ES-I3 (cell line): ENCODE data around the gene STARD3.
"Not testable (repeated sequence)": the region's sequence is repeated elsewhere in the genome, so short reads cannot be mapped to it uniquely, and the experiment has no call there.

ENCODE experiments used
- H3K36me3 ChIP-seq: 2 replicates; pipeline ENCODE4 v1.6.1; 2013; ENCODE audit warnings: mild to moderate bottlenecking, low read length, control low read depth, moderate library complexity; ENCODE audit not compliant: insufficient read depth
- H3K4me1 ChIP-seq: 2 replicates; pipeline ENCODE4 v1.6.1; 2013; ENCODE audit warnings: mild to moderate bottlenecking, control low read depth, low read length; ENCODE audit not compliant: insufficient read depth
- H3K9ac ChIP-seq: 2 replicates; pipeline ENCODE4 v1.6.1; 2013; ENCODE audit warnings: low read depth, mild to moderate bottlenecking, low read length, moderate library complexity
- H3K9me3 ChIP-seq: 2 replicates; pipeline ENCODE4 v1.6.1; 2013; ENCODE audit warnings: mild to moderate bottlenecking, low read length, moderate library complexity; ENCODE audit not compliant: control insufficient read depth, insufficient read depth

STARD3 gene

DNA sequence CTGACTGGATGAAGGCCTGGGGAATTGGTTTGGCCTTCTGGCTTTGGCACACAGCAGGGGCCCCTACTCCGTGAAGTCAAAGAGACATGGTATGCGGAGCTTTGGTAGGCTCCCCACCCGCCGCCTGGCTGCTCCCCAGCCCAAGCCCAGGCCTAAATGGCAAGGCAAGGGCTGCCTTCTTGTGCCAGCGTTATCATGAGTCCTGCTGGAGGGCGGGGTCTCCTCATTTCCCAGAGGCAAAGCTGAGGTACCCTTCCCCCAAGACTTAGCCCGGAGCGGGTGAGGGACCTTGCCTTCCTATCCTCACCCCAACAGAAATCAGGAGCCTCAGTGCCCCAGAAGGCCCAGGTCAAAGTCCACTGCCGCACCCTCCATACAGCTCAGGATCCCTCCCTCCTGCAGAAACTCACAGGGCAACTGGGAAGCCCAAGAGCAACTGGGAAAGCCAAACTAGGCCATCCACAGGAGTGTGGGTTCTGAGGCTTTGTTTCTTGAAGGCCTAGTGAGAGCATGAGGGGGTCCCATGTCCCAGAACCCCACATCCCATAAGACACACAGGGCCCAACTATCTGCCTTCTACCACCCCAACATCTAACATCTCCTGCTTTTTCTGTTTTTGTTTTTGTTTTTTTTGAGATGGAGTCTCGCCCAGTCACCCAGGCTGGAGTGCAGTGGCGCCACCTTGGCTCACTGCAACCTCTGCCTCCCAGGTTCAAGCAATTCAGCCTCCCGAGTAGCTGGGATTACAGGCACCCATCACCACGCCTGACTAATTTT is 41.6 kb downstream of the STARD3 start:
- no peak overlapping the region for H3K9ac ChIP-seq
- H3K36me3 ChIP-seq, result no peaks in the 10 kb centered on the region
- no peaks in the 10 kb centered on the region; the same call in 1 of the 2 replicates for H3K4me1 ChIP-seq
- no peaks in the 10 kb centered on the region for H3K9me3 ChIP-seq

DNA sequence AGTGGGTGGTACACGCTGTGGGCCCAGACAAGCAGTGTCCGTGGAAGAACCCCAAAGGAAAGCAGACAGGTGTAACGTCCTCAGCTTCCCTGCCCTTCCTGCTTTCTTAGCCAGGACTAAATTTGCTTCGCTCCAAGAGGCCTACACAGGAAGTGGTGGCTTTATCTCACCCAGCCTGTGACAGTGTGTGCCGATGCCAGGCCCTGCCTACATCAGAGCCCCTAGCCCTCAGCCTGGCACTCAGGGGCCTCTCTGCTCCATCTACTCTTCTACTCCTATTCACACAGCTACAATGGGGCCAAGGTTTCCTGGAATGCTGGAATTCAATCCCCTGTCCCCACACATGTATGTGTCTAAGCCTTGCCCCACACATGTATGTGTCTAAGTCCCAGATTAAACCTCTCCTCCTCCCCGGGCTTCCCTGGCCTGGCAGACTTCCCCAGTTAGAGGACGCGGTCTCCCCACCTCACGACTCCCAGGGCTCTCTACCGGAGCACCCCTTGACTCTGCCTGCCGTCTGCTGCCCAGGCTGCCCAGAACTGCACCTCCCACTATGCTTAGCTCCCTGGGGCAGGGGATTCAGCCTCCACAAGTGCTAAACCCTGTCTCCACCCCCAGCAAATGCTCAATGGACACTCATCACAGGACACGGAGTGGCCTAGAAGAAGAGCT is 42.7 kb downstream of the STARD3 start:
- no peaks in the 10 kb centered on the region for H3K9me3 ChIP-seq
- H3K36me3 ChIP-seq, result no peaks in the 10 kb centered on the region
- no peak overlapping the region for H3K9ac ChIP-seq
- no peaks in the 10 kb centered on the region; the same call in 1 of the 2 replicates for H3K4me1 ChIP-seq

GRCh38 chr17:39683295-39683939 is 46.5 kb downstream of the STARD3 start:
- Histone ChIP-seq H3K36me3 (no peaks in the 10 kb centered on the region), H3K9ac (no peak overlapping the region), H3K9me3 (no peaks in the 10 kb centered on the region), H3K4me1 (no peaks in the 10 kb centered on the region)

GRCh38 chr17:39684369-39685192 is 47.6 kb downstream of the STARD3 start:
- 0 out of 2 replicates have a peak, but pooled peaks cover 4% of the 10 kb centered on the region for H3K4me1 ChIP-seq
- H3K9me3 ChIP-seq, result no peaks in the 10 kb centered on the region
- no peak overlapping the region for H3K9ac ChIP-seq
- no peaks in the 10 kb centered on the region for H3K36me3 ChIP-seq

GRCh38 chr17:39687101-39687545 is 50.2 kb downstream of the STARD3 start:
- H3K4me1 ChIP-seq, result 0 out of 2 replicates have a peak, but pooled peaks cover 4% of the 10 kb centered on the region
- no peaks in the 10 kb centered on the region for H3K9me3 ChIP-seq
- H3K9ac ChIP-seq, result peak overlapping the region; percentile 92
- no peaks in the 10 kb centered on the region for H3K36me3 ChIP-seq

DNA sequence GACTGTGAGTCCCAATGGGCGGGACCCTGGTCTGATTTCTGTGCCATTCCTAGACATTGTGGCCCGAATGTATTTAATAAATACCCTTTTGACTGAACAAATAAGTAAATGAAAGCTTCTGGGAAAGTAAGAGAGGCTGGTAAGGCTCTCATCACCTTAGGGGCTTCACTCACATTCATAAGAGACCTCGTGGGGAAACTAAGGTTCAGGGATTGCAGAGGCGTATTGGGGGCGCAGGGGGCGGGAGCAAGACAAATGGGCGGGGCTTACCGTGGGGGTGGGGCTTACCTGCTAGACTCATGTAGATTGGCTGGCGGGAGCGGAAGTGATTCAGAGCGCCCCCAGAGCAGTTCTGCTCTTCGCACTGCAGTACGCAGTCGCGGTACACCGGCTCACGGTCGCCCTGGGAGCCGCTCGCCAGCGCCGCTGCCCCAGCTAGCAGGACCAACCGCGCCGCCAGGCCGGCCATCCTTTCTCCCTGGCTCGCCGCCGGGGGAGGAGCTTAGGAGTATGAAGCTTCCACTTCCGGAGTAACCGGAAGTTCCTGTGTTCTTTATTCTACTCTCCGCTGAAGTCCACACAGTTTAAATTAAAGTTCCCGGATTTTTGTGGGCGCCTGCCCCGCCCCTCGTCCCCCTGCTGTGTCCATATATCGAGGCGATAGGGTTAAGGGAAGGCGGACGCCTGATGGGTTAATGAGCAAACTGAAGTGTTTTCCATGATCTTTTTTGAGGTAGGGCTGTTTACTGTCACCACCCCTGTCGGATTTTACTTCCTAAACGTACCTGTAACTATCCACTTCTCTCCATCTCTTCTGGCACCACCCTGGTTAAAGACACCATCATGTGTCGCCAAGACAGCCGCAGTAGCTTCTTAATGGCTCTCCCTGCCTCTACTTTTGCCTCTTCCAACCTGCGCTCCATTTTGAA is 50.9 kb downstream of the STARD3 start, which contains the start of gene PGAP3:
PGAP3 (minus strand) TSS at position 512 of the 929 bp plus-strand sequence; CDS start at position 469, 43 bp downstream.
- 0 out of 2 replicates have a peak, but pooled peaks cover 4% of the 10 kb centered on the region for H3K4me1 ChIP-seq
- no peaks in the 10 kb centered on the region for H3K9me3 ChIP-seq
- no peaks in the 10 kb centered on the region for H3K36me3 ChIP-seq
- H3K9ac ChIP-seq, result peak within 1 kb of the TSS; percentile 92

DNA sequence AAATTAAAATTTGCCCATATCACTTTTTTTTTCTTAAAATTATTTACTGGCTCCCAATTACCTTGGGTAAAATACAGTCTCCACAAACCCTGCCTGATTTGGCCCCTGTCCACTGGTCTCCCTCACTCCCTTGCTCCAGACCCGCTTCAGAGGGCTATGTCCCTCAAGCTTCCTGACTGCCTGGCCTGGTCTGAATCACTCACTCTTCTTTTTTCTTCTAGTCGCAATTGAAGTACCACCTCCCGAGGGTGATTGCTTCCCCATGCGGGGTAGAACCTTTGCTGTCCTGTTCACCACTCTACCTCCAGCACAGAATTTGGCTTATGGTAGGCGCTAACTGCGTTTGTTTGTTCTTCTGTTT is 51.5 kb downstream of the STARD3 start:
- Histone ChIP-seq H3K9me3 (no peaks in the 10 kb centered on the region), H3K9ac (peak overlapping the region; percentile 92), H3K4me1 (0 out of 2 replicates have a peak, but pooled peaks cover 4% of the 10 kb centered on the region), H3K36me3 (no peaks in the 10 kb centered on the region)

DNA sequence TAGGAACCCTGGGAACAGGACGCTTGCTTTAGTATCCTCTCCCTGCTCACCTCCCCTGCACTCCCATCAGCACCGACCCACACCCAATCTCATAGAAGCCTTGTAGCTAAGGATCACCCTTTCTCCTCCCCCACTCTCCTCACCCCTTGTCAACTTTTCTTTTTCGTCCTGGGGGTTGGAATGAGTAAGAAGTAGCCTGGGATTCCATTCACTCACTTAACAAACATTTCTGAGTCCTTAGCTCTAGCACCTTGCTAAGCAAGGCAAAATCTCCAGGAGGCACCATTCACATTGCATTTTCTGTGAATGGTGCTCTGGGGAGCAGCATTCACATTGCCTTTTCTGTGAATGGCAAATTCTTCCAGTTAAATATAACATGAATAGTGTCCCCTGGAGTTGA is 52.0 kb downstream of the STARD3 start:
- Histone ChIP-seq H3K9ac (peak overlapping the region; percentile 92), H3K4me1 (0 out of 2 replicates have a peak, but pooled peaks cover 4% of the 10 kb centered on the region), H3K36me3 (no peaks in the 10 kb centered on the region), H3K9me3 (no peaks in the 10 kb centered on the region)

DNA sequence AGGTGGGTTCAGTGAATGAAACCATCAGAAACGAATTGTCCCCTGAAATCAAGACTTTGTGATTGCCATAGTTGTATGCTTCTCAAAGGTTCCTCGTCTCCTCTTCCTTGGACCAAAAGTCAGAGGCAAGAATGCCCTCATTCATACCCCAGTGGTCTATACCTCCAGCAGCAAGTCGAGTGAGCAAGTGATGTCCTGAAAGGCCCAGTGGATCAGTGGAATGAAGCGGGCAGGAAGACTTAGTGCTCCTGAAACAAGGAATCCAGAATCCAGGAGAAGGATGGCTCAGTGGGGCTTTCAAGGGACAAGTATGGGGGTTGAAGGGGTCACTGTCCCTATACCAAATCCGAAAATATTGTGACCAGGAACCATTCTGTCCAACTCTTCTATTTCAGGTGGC is 57.6 kb downstream of the STARD3 start:
- Histone ChIP-seq H3K4me1 (peaks cover 24% of the 10 kb centered on the region), H3K9me3 (no peaks in the 10 kb centered on the region), H3K36me3 (no peaks in the 10 kb centered on the region), H3K9ac (no peak overlapping the region)

DNA sequence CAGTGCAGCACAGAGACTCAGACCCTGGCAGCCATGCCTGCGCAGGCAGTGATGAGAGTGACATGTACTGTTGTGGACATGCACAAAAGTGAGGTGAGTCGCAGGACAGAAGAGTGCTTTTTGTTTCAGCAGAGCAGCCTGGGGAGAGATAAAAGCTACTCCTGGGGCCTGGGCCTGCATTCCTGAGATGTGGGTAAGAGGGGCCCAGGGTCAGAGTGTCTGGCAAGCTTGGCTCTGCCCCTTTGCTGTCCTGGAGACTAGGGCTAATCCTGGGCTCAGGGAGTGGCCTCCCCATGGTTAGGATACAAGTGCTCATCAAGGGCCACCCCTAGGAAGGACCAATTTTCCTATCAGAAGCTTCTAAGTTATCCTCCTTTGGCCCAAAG is 58.1 kb downstream of the STARD3 start:
- no peak overlapping the region for H3K9ac ChIP-seq
- H3K36me3 ChIP-seq, result no peaks in the 10 kb centered on the region
- H3K4me1 ChIP-seq, result peaks cover 24% of the 10 kb centered on the region
- H3K9me3 ChIP-seq, result no peaks in the 10 kb centered on the region

DNA sequence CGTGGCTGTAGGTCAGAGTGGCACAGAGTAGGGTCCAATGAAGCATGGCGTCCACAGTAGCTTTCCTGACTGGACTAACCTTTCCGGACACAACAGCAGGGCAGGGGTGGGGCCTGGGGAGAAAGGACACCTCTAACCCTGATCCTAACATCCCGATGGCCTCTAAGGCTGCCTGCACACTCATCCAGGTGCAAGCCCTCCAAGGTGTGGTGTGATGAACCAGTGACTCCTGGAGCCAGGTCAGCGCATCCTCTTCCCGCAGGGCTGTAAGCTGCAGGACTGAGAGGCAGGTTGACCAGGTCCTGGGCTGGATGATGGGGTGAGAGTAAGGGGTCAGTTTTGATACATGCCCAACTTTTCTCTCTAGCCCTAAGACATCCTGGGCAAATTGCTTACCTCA is 59.8 kb downstream of the STARD3 start:
- no peaks in the 10 kb centered on the region for H3K36me3 ChIP-seq
- H3K4me1 ChIP-seq, result peaks cover 26% of the 10 kb centered on the region
- H3K9ac ChIP-seq, result no peak overlapping the region
- no peaks in the 10 kb centered on the region for H3K9me3 ChIP-seq

DNA sequence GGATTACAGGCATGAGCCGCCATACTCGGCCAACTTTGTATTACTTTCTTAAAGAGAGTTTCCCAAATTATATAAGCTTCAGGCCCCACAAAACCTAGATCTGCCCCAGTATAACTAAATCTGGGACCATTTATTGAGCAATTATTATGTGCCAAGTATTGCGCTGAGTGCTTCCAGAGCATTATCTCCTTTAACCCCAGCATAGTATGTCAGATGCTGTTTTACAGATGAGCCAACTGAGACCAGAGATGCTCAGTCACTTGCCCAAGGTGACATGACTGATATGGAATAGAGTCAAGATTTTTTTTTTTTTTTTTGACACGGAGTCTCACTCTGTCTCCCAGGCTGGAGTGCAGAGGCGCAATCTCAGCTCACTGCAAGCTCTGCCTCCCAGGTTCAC is 61.0 kb downstream of the STARD3 start:
- no peak overlapping the region for H3K9ac ChIP-seq
- peaks cover 34% of the 10 kb centered on the region for H3K4me1 ChIP-seq
- no peaks in the 10 kb centered on the region for H3K9me3 ChIP-seq
- H3K36me3 ChIP-seq, result no peaks in the 10 kb centered on the region

DNA sequence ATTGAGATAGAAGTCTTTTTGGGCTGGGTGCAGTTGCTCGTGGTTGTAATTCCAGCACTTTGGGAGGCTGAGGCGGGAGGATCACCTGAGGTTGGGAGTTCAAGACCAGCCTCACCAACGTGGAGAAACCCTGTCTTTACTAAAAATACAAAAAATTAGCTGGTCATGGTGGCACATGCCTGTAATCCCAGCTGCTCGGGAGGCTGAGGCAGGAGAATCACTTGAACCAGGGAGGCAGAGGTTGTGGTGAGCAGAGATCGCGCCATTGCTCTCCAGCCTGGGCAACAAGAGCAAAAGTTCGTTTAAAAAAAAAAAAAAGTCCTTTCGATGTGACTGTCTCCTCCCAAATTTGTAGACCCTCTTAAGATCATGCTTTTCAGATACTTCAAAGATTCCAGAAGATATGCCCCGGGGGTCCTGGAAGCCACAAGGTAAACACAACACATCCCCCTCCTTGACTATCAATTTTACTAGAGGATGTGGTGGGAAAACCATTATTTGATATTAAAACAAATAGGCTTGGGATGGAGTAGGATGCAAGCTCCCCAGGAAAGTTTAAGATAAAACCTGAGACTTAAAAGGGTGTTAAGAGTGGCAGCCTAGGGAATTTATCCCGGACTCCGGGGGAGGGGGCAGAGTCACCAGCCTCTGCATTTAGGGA is 62.3 kb downstream of the STARD3 start:
- peak overlapping the region; percentile 91 for H3K9ac ChIP-seq
- H3K9me3 ChIP-seq, H3K36me3 ChIP-seq: not testable (repeated sequence)
- H3K4me1 ChIP-seq, result peaks cover 41% of the 10 kb centered on the region
